Activated B cell treated with CpG ODN at 0.5 μM for 24 hours (primary cell): ENCODE data around the gene CYP4F11. TPM values are rescaled to one million over a fixed set of nuclear protein-coding genes. Genes with fewer than 3 reads are reported as not detected.

Experiments used
- ATAC-seq: fragments of 200-7000 bp; cut with Tn5 transposase; one replicate; pipeline ENCODE4 v1.10.0; 2021; ENCODE audit warnings: low read depth, mild to moderate bottlenecking, moderate library complexity
- CTCF ChIA-PET: fragments of 350-600 bp; sonication (Branson Sonifier 250); formaldehyde crosslinking; loops from one replicate; lab custom pipeline; 2021; ENCODE audit warnings: antibody characterized with exemption; lab: Charles Lee
- POLR2A ChIA-PET: fragments of 350-600 bp; sonication (Branson Sonifier 250); formaldehyde crosslinking; loops from one replicate; lab custom pipeline; 2021; ENCODE audit warnings: antibody characterized with exemption; lab: Charles Lee
- DNase-seq: peaks from one replicate; pipeline ENCODE4 v3.0.0; 2022
- H3K27ac Mint-ChIP-seq: one replicate; pipeline ENCODE4 v1.8.0; 2020; ENCODE audit warnings: mixed read lengths
- H3K27me3 Mint-ChIP-seq: one replicate; pipeline ENCODE4 v1.8.0; 2021; ENCODE audit warnings: mixed read lengths
- H3K36me3 Mint-ChIP-seq: one replicate; pipeline ENCODE4 v1.8.0; 2021; ENCODE audit warnings: low read depth, mixed read lengths
- H3K4me1 Mint-ChIP-seq: one replicate; pipeline ENCODE4 v1.8.0; 2021; ENCODE audit warnings: mixed read lengths
- H3K4me3 Mint-ChIP-seq: one replicate; pipeline ENCODE4 v1.8.0; 2020; ENCODE audit warnings: mild to moderate bottlenecking, mixed read lengths
- H3K9me3 Mint-ChIP-seq: one replicate; pipeline ENCODE4 v1.8.0; 2020; ENCODE audit warnings: mixed read lengths
- intact Hi-C: fragments of 100-400 bp; cut with micrococcal nuclease; formaldehyde crosslinking; loops from one replicate; pipeline ENCODE4 v1.15.1; 2024
- total RNA-seq: library from RNA; stranded (reverse); gene quantifications from 2 replicates; pipeline ENCODE4 v1.2.3, GENCODE V29; 2022
- TF ChIP-seq, protein P1 (sequence below): fragments of 200-600 bp; IDR thresholded peaks from one replicate; pipeline ENCODE4 v1.8.0; 2022; ENCODE audit warnings: antibody characterized with exemption, mild to moderate bottlenecking

Gene CYP4F11
- total RNA-seq, 1 donor from 2014 or later: not detected

DNA sequence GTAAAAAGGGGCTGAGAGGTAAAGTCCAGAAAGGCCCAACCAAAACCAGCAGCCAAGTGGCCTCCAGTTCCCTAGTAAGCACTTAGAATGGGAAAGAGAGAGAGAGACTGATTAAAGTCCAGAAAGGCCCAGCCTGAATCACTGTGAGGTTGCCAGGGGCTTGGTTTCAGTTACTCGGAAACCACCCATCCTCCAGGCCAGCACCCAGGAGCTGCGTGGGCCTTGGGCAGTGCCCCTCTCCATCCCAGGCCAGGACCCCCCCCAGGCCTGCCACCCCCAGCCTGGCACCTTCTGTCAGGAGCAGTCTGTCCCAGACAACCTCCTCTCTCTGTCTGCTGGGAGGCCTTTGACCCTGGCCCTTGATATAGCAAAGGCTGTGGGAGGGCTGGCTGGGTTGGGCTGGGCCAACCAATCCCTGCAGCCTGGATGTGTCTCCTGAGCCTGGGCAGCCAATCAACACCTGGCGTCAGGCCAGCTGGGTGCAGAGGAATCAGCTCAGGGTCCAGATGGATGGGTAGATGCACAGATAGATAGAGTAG lies 36.5 kb downstream of the CYP4F11 start, which contains the start of gene CYP4F2:
Gene CYP4F2, minus strand, starts transcription at position 337 of the 539 bp plus-strand sequence. CDS start 463 bp downstream, outside the sequence.
- no peak within 1 kb of the TSS for H3K4me3 Mint-ChIP-seq
- no peaks in the 10 kb centered on the region for H3K36me3 Mint-ChIP-seq
- H3K9me3 Mint-ChIP-seq: no peaks in the 10 kb centered on the region
- POLR2A ChIA-PET: no interaction called here
- DNase-seq (no peak), ATAC-seq (no peak)
- intact Hi-C loops: no loop called here
- TF ChIP-seq, protein P1, sequence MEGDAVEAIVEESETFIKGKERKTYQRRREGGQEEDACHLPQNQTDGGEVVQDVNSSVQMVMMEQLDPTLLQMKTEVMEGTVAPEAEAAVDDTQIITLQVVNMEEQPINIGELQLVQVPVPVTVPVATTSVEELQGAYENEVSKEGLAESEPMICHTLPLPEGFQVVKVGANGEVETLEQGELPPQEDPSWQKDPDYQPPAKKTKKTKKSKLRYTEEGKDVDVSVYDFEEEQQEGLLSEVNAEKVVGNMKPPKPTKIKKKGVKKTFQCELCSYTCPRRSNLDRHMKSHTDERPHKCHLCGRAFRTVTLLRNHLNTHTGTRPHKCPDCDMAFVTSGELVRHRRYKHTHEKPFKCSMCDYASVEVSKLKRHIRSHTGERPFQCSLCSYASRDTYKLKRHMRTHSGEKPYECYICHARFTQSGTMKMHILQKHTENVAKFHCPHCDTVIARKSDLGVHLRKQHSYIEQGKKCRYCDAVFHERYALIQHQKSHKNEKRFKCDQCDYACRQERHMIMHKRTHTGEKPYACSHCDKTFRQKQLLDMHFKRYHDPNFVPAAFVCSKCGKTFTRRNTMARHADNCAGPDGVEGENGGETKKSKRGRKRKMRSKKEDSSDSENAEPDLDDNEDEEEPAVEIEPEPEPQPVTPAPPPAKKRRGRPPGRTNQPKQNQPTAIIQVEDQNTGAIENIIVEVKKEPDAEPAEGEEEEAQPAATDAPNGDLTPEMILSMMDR: no peak
- H3K27me3 Mint-ChIP-seq: peaks cover 28% of the 10 kb centered on the region
- H3K4me1 Mint-ChIP-seq: peaks cover 4% of the 10 kb centered on the region
- no peak within 1 kb of the TSS for H3K27ac Mint-ChIP-seq
- CTCF ChIA-PET: no interaction called here

GRCh38 chr19:15897026-15897737 lies 37.1 kb downstream of the CYP4F11 start:
- no peaks in the 10 kb centered on the region for H3K9me3 Mint-ChIP-seq
- TF ChIP-seq, protein P1: no peak
- no peak overlapping the region for H3K4me3 Mint-ChIP-seq
- peaks cover 4% of the 10 kb centered on the region for H3K4me1 Mint-ChIP-seq
- H3K27ac Mint-ChIP-seq: no peak overlapping the region
- CTCF ChIA-PET: no interaction called here
- peaks cover 26% of the 10 kb centered on the region for H3K27me3 Mint-ChIP-seq
- POLR2A ChIA-PET: no interaction called here
- intact Hi-C loops: no loop called here
- no peaks in the 10 kb centered on the region for H3K36me3 Mint-ChIP-seq
- ATAC-seq (no peak), DNase-seq (no peak)

GRCh38 chr19:15895876-15896430 lies 38.4 kb downstream of the CYP4F11 start:
- Mint-ChIP-seq H3K4me1 (peaks cover 4% of the 10 kb centered on the region), H3K27me3 (peaks cover 22% of the 10 kb centered on the region), H3K27ac (no peak overlapping the region), H3K36me3 (no peaks in the 10 kb centered on the region), H3K4me3 (no peak overlapping the region), H3K9me3 (no peaks in the 10 kb centered on the region)
- POLR2A ChIA-PET: no interaction called here
- ATAC-seq (no peak), DNase-seq (no peak)
- TF ChIP-seq, protein P1: no peak
- CTCF ChIA-PET: no interaction called here
- intact Hi-C loops: no loop called here

DNA sequence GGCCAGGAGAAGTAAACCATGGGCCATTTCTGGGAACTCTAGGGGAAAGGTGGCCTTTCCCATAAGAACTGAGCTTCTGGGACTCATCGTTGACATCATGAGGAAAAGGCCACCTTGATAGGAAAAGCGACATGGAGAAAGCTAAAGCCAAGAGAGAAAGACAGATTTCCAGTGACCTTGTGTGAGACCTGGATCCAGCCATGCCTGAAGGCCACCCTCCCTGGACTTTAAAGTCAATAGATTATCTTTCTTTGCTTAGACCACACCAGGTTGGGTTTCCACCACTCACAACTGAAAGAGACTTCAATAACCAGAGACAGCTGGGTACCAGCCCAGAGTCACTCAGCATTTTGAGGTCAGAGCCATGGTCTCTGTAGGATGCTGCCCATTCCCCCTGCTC lies 40.0 kb downstream of the CYP4F11 start:
- DNase-seq (no peak), ATAC-seq (no peak)
- H3K36me3 Mint-ChIP-seq: no peaks in the 10 kb centered on the region
- intact Hi-C loops: no loop called here
- ChIA-PET CTCF (no interaction called here), POLR2A (no interaction called here)
- no peak overlapping the region for H3K4me3 Mint-ChIP-seq
- H3K4me1 Mint-ChIP-seq: no peaks in the 10 kb centered on the region
- peaks cover 19% of the 10 kb centered on the region for H3K27me3 Mint-ChIP-seq
- TF ChIP-seq, protein P1: no peak
- no peak overlapping the region for H3K27ac Mint-ChIP-seq
- H3K9me3 Mint-ChIP-seq: no peaks in the 10 kb centered on the region

DNA sequence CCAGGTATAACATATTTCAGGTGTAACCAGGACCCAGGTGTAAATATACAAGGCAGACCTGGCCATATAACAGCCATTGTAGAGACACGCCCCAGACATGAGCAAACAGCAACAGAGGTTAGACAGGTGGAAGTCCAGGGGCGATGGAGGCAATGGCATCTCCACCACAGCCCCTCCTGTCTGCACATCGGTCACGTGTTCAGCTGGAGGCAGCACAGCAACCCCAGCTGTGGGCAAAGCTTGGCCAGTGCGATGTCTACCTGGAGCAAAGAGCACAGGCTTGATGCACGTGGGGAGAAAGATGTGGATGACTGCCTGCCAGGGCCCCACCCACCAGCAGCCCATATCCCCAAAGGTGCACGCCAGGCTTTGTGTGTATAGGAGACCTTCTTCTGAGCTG lies 40.9 kb downstream of the CYP4F11 start:
- Mint-ChIP-seq H3K4me1 (no peaks in the 10 kb centered on the region), H3K27me3 (peaks cover 19% of the 10 kb centered on the region), H3K4me3 (no peak overlapping the region), H3K36me3 (no peaks in the 10 kb centered on the region), H3K9me3 (no peaks in the 10 kb centered on the region), H3K27ac (no peak overlapping the region)
- DNase-seq: no peak
- CTCF ChIA-PET: no interaction called here
- intact Hi-C loops: no loop called here
- TF ChIP-seq, protein P1: no peak
- POLR2A ChIA-PET: no interaction called here
- no peak for ATAC-seq
